Keratinocyte (primary cell): ENCODE data around the gene THOP1.

ENCODE experiments used
- CTCF ChIP-seq, 3 experiments: IDR thresholded peaks in 1 of 3; conservative IDR thresholded peaks in 1 of 3; optimal IDR thresholded peaks in 1 of 3; 2 replicates in 2 of 3; 3 replicates in 1 of 3; pipeline versions ENCODE3 to v1.5.1; 2011; ENCODE audit warnings: low read length in 3 of 3, mild to moderate bottlenecking in 3 of 3, moderate library complexity in 2 of 3, control low read depth in 1 of 3, inconsistent platforms in 1 of 3; ENCODE audit not compliant: insufficient read depth in 2 of 3; ENCODE audit errors: extremely low read depth in 1 of 3
- EZH2 ChIP-seq: IDR thresholded peaks from one replicate; pipeline ENCODE4 v1.6.1; 2012; ENCODE audit warnings: inconsistent platforms, mild to moderate bottlenecking, low read length, moderate library complexity

- TF ChIP-seq EZH2 (no peak), CTCF (optimal IDR thresholded peaks at IDR 0.05 in 1 of 3, IDR thresholded peaks at IDR 0.05 in 1 of 3, conservative IDR thresholded peaks at IDR 0.05 in 1 of 3; ENCODE audit: extremely low read depth in 1 of 3, insufficient read depth in 2 of 3, low read length in 3 of 3) (no peak)
These were observed 7.2 kb upstream of the THOP1 start for GRCh38 chr19:2777952-2778683.
